Activated CD4-positive, alpha-beta T cell treated with anti-CD3 and anti-CD28 coated beads for 48 hours (primary cell): ENCODE data around the gene PELO.

Experiments used
- DNase-seq: peaks from one replicate; pipeline ENCODE4 v3.0.0-alpha.2; 2020

The PELO gene

GRCh38 chr5:52834320-52834719 is 46.6 kb downstream of the PELO start:
- DNase-seq, result no peak

- DNase-seq, result no peak
Observed at GRCh38 chr5:52837068-52837467, 49.4 kb downstream of the PELO start.
